ENCODE results near the gene SMPD4.

GRCh38 chr2:130162968-130163367 lies 18.4 kb downstream of the SMPD4 start:
- TF ChIP-seq EZH2 (IDR thresholded peaks at IDR 0.05; ENCODE audit: insufficient read depth, poor library complexity, severe bottlenecking): no peak
- no peak for TF ChIP-seq EZH2phosphoT487 (IDR thresholded peaks at IDR 0.05; ENCODE audit: insufficient read depth, low read depth)
